ENCODE measurements around the gene MGAT5.

MGAT5 gene, protein sequence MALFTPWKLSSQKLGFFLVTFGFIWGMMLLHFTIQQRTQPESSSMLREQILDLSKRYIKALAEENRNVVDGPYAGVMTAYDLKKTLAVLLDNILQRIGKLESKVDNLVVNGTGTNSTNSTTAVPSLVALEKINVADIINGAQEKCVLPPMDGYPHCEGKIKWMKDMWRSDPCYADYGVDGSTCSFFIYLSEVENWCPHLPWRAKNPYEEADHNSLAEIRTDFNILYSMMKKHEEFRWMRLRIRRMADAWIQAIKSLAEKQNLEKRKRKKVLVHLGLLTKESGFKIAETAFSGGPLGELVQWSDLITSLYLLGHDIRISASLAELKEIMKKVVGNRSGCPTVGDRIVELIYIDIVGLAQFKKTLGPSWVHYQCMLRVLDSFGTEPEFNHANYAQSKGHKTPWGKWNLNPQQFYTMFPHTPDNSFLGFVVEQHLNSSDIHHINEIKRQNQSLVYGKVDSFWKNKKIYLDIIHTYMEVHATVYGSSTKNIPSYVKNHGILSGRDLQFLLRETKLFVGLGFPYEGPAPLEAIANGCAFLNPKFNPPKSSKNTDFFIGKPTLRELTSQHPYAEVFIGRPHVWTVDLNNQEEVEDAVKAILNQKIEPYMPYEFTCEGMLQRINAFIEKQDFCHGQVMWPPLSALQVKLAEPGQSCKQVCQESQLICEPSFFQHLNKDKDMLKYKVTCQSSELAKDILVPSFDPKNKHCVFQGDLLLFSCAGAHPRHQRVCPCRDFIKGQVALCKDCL

DNA sequence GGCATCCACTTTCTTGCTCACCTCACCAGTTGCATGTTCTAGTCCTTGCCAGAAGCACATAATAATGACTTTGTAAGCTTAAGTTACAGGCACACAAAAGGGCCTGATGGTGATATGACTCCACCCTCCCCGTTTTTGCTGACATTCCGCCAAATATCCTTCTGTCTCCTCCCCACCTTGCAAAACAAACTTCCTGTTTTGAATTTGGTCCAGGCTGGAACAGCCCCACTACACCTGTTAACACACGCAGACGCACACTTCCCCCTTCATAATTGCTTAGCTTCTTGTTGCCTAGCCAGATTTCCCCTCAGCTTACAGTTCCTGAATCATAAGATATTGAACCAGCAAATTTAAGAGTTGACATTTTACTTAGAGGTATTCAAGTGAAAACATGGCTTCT, at the start of gene MGAT5:
Gene MGAT5, plus strand, starts transcription at position 269 of the 400 bp plus-strand sequence. CDS start 332 bp downstream, outside the sequence.
- DNase-seq = no peak

DNA sequence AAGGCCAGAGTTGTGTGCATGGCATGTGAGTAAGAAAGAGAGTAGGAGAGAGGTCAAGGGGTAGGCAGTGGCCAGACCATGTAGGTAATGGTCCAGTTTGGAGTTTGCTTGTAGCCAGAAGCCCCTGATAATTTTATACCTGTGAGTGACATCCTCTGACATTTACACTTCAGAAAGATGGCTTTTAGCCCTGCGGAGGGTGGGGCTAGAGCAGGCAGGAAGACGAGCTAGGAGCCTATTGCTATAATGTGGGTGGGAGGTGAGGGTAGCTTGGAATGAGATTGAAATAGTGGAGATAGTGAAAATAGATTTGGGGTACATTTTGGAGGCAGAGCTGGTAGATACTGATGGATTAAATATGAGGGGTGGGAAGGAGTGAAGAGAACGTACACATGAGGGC, 48.8 kb upstream of the MGAT5 start:
- no peak for DNase-seq

DNA sequence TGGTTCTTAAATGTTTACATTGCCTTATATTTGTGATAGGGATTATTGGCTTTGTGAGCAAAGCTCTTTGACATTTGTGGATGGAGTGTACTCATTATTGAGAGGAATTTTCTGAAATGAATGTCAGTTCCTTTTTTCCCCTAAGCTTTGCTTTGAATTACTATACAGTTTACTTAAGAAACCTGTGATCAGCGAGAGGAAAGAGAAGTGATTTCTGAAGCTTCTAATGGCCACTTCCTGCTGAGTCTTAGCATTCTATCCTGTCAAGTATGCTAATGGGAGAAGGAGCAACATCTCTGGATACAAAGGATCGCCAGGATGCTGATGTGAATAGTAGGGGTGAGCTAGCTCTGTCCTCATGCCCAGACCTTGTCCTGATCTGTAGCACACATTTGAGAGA, 47.8 kb upstream of the MGAT5 start:
- no peak for DNase-seq

DNA sequence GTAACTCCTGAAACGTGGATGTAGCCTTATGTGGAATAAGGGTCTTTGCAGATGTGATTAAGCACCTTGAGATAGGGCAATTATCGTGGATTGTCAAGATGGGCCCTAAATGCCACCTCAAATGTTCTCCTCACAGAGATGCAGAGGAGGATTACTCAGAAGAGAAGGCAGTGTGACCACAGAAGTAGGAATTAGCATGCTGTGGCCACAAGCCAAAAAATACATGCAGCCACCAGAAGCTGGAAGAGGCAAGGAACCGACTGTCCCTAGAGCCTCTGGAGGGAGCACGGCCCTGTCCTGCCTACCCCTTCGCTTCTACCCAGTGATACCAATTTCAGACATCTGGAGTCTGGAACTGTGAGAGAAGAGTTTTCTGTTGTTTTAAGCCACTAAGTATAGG, 47.3 kb upstream of the MGAT5 start:
- no peak for DNase-seq

DNA sequence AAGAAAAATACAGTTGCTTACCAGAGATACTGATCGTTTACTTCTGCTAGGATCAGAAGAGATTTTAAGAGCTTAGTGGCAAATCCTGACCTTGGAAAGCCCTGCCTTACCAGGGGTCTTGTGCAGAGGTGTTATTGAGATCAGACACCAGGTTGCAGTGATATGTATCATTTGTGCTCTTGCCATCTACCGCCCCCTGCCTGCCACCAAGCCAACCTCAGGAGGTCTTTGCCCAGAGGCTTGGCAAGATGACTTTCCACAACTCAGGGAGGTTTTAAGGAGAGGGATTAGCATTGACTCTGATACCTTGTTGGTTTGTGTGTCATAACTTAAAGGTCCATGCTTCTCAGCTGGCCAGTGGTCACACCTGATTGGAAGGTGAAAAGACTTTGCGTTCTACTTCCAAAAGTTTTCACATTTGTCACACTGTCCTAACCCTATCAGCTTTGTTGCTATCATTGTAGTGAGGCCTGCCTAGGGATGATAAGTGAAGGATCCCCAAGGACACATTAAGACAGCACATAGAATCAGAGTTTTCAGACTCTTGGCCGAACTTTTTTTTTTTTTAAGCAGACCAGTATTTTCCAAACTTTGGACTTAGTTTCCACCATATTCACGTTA, 46.2 kb upstream of the MGAT5 start:
- DNase-seq = peak in 7 of 56 donors; percentile 9 to 49 (median 25)

DNA sequence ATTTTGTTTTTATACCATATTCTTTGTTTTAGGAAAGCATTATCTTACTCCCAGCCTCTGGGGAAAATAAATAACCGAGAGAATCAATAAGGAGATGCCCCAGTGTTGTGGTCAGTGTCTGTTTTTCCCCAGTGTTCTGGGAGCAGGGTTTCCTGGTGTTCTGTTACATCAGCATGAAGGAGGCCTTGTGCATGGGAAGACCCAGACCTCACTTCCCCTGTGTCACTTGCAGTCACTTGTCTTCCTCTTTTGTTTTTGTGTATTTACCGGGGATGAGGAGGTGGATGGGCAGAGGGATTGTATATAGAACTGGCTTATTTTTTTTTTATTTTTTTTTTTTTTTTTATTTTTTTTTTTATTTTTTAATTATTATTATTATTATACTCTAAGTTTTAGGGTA, 45.0 kb upstream of the MGAT5 start:
- DNase-seq = peak in 1 of 56 donors; percentile 9

DNA sequence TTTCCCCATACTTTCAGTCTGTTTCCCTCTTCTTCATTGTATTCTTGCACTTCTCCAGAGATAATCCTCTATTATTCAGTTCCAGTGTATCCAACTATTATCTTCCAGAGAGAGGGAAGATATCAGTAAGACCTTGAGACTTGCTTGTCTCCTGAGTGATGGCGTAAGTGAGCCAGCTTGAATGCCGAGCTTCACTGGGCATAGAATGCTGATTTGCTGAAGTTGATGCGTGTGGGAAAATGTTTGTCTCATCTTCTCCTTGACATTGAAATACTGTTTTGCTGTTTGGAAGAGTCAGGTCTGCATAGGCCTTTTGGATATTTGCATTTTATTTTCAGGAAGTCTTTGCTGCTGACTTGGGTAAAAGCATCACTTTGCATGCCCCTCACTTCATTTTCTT, 41.1 kb upstream of the MGAT5 start:
- DNase-seq = no peak

DNA sequence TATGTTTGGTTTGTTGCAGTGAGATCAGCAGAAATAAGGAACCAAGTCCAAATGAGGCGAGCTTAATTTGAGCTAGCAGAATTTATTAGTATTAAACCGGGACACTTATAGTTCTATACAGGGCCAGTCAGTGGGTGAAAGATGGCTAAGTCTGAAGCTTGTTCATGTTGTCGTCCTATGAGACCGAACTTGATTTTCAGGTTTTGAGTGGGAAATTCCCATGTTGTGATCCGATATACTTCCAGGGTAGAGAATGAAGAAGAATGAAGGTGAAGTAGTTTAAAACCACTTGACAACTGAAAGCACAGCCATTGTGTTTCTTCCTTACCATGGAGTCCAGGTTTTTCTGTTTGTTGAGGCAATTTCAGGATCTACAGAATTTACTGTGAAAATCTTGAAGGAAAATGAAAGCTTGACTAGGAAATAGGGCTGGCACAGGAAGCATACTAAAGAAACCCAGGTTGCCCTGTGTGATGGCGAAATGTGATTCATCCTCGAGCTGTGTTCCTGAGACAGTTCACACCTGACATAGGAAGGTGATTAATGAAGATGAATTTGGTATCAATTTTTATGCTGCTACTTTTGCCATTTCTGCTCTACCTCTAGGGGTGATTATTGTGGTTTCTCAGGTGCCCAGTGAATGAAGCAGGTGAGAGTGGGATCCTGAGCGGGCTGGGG, 37.6 kb upstream of the MGAT5 start:
- DNase-seq = no peak

DNA sequence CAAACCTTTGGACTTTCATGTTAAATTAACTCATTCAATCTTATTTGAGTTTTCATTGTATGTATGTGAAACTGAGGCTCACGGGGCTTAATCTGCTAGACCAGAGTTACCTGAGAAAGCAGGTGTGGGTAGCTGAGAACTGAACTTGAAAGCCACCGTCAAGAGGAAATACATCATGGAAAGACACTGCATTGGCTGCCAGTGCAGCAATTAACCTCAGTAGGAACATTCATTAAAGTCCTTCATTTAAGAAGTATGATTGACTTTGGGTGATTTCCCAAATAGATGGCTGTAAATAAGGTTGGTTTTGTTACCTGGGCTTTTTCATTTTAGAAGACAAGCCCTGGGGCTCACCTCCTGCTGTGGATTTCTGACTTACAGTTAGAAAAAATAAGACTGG, 36.5 kb upstream of the MGAT5 start:
- no peak for DNase-seq

DNA sequence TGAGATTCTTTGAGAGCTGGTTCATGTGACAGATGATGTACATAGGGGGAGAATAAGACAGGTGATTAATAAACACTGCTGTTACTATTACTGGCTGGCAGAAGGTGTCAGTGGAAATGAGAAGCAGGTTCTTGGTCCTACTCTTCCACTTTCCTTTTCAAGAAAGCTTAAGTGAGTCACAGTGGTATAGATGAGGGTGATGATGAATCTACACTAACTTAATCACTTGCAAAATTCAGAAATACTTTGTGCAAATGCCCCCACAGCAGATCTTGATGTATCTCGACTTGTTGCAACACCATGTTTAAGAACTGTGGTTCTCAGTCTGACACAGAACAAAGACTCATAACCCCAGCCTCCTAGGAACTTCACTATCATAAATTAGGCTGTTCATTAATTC, 35.9 kb upstream of the MGAT5 start:
- DNase-seq = peak in 1 of 56 donors; percentile 55

DNA sequence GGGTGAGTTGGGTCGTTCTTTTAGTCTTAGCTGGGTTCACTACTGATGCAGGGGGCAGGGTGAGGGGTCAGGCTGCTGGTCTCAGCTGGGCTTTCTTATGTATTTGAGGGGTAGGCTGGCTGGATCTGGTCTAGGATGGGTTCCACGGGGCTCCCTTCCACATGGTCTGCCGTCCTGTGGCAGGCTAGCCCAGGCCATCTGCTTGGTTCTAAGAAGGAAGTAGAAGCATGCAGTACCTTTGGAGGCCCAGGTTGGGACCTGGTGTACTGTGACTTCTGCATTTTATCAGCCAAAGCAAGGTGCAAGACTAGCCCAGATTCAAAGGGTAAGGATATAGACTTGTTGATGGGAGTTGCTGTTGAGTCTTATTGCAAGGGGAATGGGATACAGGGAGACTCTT, 35.5 kb upstream of the MGAT5 start:
- DNase-seq = no peak

DNA sequence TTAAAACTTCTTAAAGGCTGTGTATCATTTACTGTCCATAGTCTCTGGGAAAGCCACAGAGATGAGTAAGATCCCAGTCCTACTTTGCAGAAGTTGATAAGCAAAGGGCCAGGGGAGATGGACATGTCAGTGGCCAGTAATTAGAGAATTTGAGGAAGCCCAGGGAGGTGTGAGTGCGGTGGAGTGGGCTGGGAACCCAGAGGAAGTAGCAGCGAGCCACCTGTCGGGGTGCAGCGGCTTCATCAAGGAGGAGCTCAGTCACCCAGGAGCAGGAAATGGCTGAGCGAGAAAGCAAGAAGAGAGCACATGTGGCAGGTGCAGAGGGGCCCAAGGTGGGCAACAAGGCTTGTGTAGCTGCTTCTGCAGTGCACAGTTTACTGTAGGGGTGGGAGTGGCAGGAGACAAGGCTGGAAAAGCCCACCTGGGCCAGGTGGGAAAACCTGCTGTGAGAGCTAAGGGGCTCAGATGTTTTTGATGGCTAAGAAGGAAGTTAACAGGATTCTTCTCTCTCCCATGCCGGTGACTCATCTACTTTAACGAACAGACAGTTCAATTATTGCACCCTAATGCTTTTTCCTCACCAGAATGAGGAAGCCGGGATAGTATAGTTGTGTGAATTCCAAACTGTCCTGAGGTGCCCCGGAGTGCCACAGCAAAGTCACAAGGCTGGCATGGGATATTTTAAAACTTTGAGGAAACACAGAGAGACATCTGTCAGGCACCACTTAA, 34.8 kb upstream of the MGAT5 start:
- no peak for DNase-seq

DNA sequence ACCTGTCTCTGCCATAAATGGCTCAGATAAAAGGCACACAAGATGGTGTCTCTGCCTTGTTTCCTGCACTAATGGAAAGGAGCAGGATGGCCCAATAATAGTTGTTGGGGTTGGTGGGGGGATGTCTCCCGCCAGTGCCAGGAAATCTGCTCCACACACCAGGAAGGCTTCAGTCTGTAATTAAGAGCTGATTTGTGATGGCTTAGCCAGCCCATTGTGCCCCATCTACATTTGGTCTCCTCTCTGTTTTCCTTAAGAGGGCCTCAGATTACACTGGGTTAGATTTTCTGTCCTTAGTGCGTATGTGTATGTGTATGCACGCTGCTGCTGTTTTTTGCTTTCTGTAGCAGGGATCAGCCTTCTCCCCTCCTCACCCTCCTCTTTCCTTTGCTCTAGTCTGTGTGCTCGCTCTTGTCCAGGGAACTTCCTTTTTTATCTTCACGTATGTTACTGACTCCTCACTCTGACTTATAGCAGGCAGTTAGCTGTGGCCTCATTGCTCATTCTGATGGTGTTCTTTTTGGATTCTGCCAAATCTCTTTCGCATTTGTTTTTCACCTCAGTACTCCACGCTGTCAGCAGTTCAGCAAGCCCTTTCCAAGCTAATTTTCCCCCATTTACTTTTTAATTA, 33.4 kb upstream of the MGAT5 start:
- DNase-seq = no peak

DNA sequence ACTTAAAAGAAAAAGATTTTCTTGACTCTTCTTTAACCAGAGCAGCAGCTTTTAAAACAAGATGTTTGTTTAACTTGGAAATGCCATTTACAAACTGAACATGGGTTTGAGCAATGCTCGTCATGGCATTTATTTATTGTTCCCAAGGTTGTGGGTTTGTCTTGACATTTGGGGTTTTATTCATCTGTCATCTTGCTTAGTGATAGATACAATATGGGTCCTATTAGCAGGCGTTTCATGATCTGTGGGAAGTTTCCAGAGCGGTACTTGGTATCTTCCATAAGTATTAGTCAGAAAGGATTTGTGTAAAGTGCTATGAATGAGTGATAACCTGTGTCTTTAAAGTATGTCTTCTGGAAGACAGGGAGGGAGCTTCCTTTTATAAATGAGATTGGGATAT, 29.9 kb upstream of the MGAT5 start:
- DNase-seq = no peak

DNA sequence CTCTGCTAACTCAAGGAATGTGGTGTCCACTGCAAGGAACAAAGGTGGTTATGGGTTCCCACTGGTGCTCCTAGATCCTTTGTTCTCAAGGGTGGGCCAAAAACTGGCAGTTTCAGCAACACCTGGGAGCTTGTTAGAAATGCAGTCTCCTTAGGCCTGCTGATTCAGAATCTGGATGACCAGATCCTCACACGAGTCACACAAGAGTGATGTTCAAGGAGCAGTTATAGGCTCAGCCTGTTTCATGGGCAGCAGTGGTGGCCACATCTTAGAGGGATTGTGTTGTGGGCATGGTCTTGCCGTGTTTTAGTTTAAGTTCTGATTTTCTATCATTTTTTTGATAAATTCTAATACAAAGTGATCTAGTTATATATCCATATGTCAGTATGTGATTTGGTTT, 28.7 kb upstream of the MGAT5 start:
- DNase-seq = no peak

DNA sequence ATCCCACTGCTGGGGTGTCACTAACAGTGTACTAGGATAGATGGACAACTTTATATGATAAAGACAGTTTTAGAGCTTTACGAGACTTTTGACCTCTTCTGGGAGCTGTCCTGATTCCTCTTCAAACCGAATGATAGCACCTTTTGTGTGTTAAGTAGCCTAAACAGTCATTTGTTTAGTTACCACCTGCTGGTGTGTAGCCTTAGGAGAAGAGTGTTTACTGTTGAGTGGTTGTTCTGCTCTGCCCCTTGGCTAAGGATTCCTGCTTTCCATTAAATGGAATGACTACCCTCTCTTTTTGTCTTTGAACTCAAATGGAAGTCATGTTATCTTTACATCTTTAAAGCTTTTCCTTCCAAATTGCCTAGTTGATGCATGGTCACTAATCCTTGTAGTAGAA, 28.0 kb upstream of the MGAT5 start:
- no peak for DNase-seq

DNA sequence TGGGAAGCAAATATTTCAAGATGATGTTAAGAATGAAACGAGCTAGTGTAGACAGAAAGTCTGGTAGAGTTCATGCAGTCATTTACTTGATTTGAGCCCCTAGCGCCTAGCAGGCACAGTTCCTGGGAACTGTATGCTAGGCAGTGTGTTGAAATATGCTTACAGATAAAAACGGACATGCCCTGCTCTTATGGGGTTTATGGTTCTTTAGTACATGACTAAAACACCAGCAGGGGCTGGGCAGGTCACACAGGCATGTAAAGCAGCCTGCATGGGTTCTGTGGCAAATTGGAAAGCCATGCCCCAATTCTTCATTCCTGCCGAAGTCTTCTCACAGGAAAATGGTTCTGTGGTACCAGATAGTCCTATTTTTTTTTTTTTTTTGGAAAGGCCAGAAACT, 27.3 kb upstream of the MGAT5 start:
- no peak for DNase-seq

DNA sequence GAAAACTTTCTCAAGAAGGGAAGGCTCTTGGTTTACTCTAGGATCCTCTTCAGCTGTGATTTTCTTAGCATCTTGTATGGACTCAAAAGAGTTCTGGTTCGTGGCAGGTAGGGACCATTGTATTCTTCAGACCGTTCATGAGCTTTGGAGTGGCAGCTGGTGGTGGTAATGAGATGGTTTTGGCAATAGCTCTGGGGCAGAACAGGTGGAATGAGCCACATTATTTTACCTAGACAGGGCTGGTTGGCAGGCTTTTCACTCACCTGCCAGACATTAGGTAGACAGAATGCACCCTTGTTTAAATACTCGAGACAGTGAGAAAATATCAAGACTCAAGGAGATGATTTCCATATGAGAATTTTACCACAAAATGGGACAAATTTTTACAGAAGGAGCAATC, 26.2 kb upstream of the MGAT5 start:
- DNase-seq = no peak

DNA sequence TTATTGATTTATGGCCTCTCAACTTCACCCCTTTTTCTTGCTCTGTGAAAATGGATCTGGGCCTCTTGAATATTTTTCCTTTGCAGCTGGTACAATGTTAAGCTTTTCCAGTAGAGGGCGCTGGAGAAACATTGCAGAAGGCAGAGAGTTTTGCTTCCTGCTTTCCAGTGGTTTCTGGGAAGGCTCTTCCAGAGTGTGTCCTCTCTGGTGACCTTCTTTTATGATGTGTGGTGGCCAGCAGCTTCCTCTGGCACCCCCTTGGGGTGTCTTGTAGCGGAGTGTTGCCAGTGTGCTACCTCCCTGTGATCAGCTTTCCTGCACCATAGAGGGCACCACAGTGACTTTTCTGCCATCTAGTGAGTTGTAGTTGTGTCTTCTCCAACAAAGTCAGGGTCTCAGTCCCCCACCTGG, 25.4 kb upstream of the MGAT5 start:
- DNase-seq = no peak

DNA sequence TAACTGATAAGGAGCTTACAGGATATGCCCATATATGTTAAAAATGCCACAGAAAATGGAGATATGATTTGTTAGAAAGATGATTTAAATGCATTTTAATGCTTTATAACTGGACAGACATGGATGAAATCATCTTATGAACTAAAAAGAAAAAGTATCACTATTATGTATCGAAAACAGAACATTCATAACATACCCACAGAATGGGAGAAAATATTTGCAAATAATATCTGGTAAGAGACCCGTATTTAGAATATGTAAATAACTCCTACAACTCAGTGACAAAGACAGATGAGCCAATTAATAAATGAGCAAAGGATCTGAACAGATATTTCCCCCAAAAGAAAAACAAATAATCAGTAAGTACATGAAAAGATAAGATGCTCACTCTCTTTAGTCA, 24.3 kb upstream of the MGAT5 start:
- no peak for DNase-seq

DNA sequence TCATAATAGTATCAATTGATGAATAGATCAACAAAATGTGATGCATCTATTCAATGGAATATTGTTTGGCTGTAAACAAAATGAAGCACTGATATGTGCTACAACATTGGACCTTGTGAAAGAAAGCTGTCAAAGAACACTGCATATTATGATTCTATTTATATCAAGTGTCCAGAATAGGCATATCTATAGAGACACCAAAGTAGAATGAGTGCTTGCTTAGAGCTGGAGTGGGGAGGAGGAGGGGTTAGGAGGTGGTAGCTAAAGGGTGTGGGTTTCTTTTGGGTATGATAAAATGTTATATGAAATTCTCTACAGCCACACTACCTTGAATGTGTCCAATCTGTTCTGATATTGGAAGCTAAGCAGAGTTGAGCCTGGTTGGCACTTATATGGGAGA, 23.0 kb upstream of the MGAT5 start:
- DNase-seq = no peak
